CD14-positive monocyte (primary cell): ENCODE measurements around the gene CHAC2. TPM values are rescaled to one million over a fixed set of nuclear protein-coding genes. Genes with fewer than 3 reads are reported as not detected.

Experiments
- DNase-seq, 3 donors: peaks; one replicate each; pipeline ENCODE4 v3.0.0-alpha.2; 2011 to 2022
- H2AFZ ChIP-seq: 2 replicates; pipeline ENCODE4 v1.6.0; 2012; ENCODE audit warnings: mild to moderate bottlenecking, low read depth, low read length, inconsistent platforms; ENCODE audit not compliant: insufficient read depth, poor library complexity, severe bottlenecking
- H3K27ac ChIP-seq, 2 donors: 1 replicate in 1 of 2; 2 replicates in 1 of 2; pipeline ENCODE4 v1.5.1; 2012 to 2013; ENCODE audit warnings: low read length in 2 of 2, control low read depth in 1 of 2, inconsistent platforms in 1 of 2, low read depth in 1 of 2, mild to moderate bottlenecking in 1 of 2
- H3K27me3 ChIP-seq, 2 donors: one replicate each; pipeline versions ENCODE4 v1.6.0 to v1.6.1; 2011 to 2013; ENCODE audit warnings: low read length in 2 of 2; ENCODE audit not compliant: control insufficient read depth in 2 of 2, insufficient read depth in 2 of 2
- H3K36me3 ChIP-seq, 2 donors: replicated peaks in 1 of 2; 1 replicate in 1 of 2; 2 replicates in 1 of 2; pipeline versions ENCODE4 v1.5.1 to v1.6.1; 2012 to 2013; ENCODE audit warnings: low read length in 2 of 2, control low read depth in 1 of 2, inconsistent platforms in 1 of 2, mild to moderate bottlenecking in 1 of 2; ENCODE audit not compliant: insufficient read depth in 2 of 2, control insufficient read depth in 1 of 2
- H3K4me1 ChIP-seq, 2 donors: 1 replicate in 1 of 2; 2 replicates in 1 of 2; pipeline versions ENCODE4 v1.5.1 to v1.6.1; 2012 to 2013; ENCODE audit warnings: low read length in 2 of 2, control low read depth in 1 of 2, inconsistent platforms in 1 of 2, mild to moderate bottlenecking in 1 of 2, moderate library complexity in 1 of 2; ENCODE audit not compliant: insufficient read depth in 2 of 2, control insufficient read depth in 1 of 2
- H3K4me2 ChIP-seq: replicated peaks from 2 replicates; pipeline ENCODE3; 2012; ENCODE audit warnings: low read length, moderate library complexity, mild to moderate bottlenecking; ENCODE audit not compliant: poor library complexity, severe bottlenecking; ENCODE audit errors: extremely low read depth
- H3K4me3 ChIP-seq, 3 experiments: fragments of 200-600 bp in 1 of 3; sonication (generic) in 1 of 3; replicated peaks in 1 of 3; 1 replicate in 2 of 3; 2 replicates in 1 of 3; pipeline ENCODE4 v1.5.1; 2011 to 2013; ENCODE audit warnings: low read length in 3 of 3, mild to moderate bottlenecking in 3 of 3, control low read depth in 2 of 3, low read depth in 2 of 3, inconsistent platforms in 1 of 3, moderate library complexity in 1 of 3
- H3K79me2 ChIP-seq: 2 replicates; pipeline ENCODE4 v1.6.0; 2012; ENCODE audit warnings: mild to moderate bottlenecking, control low read depth, inconsistent platforms, low read length, moderate library complexity; ENCODE audit not compliant: insufficient read depth
- H3K9ac ChIP-seq: 2 replicates; pipeline ENCODE4 v1.6.0; 2017; ENCODE audit warnings: low read length, mild to moderate bottlenecking; ENCODE audit not compliant: insufficient read depth, poor library complexity, severe bottlenecking
- H3K9me3 ChIP-seq, 2 donors: replicated peaks in 1 of 2; 1 replicate in 1 of 2; 2 replicates in 1 of 2; pipeline versions ENCODE4 v1.5.1 to v1.6.1; 2012 to 2013; ENCODE audit warnings: low read length in 2 of 2, control low read depth in 1 of 2; ENCODE audit not compliant: control insufficient read depth in 1 of 2, insufficient read depth in 1 of 2
- H4K20me1 ChIP-seq: 2 replicates; pipeline ENCODE4 v1.6.0; 2012; ENCODE audit warnings: mild to moderate bottlenecking, low read length, control low read depth, moderate library complexity; ENCODE audit not compliant: insufficient read depth
- H3K27ac Mint-ChIP-seq, 7 donors: one replicate each; pipeline ENCODE4 v1.8.0; 2020; ENCODE audit warnings: mild to moderate bottlenecking in 7 of 7, mixed read lengths in 7 of 7, moderate library complexity in 6 of 7, inconsistent platforms in 2 of 7
- H3K27me3 Mint-ChIP-seq, 3 donors: one replicate each; pipeline ENCODE4 v1.8.0; 2021 to 2022; ENCODE audit warnings: low read depth in 3 of 3, mild to moderate bottlenecking in 3 of 3, mixed read lengths in 3 of 3, moderate library complexity in 3 of 3, inconsistent platforms in 1 of 3
- H3K36me3 Mint-ChIP-seq, 2 donors: one replicate each; pipeline ENCODE4 v1.8.0; 2020; ENCODE audit warnings: mixed read lengths in 2 of 2, inconsistent platforms in 1 of 2, mild to moderate bottlenecking in 1 of 2
- H3K4me1 Mint-ChIP-seq: one replicate; pipeline ENCODE4 v1.8.0; 2020; ENCODE audit warnings: mild to moderate bottlenecking, mixed read lengths
- H3K4me3 Mint-ChIP-seq, 2 donors: one replicate each; pipeline ENCODE4 v1.8.0; 2020; ENCODE audit warnings: mild to moderate bottlenecking in 2 of 2, mixed read lengths in 2 of 2, moderate library complexity in 1 of 2
- H3K9me3 Mint-ChIP-seq, 7 donors: one replicate each; pipeline ENCODE4 v1.8.0; 2020 to 2022; ENCODE audit warnings: mixed read lengths in 7 of 7, mild to moderate bottlenecking in 6 of 7, moderate library complexity in 6 of 7, inconsistent platforms in 2 of 7
- WGBS: methylation state at CpG from one replicate; pipeline ENCODE4 v1.1.5; 2013; ENCODE audit warnings: missing lambda C conversion rate; ENCODE audit not compliant: insufficient coverage; 5-methylcytosine and 5-hydroxymethylcytosine counted together
- intact Hi-C, 2 donors: fragments of 100-400 bp; cut with micrococcal nuclease; formaldehyde crosslinking; loops; one replicate each; pipeline versions ENCODE4 v1.15.0 to v1.15.1; 2023
- polyA plus RNA-seq, 3 donors: library from polyadenylated mRNA; depleted of rRNA in 1 of 3; unstranded in 2 of 3; stranded (reverse) in 1 of 3; fragments of 300-500 nt in 2 of 3; fragments of >200 nt in 1 of 3; fragmentation: Illumina TruSeq in 2 of 3; gene quantifications; 1 replicate in 2 of 3; 2 replicates in 1 of 3; pipeline ENCODE4 v1.2.3, GENCODE V29; 2012 to 2021
- TF ChIP-seq, protein P1 (sequence below): fragments of 200-600 bp; IDR thresholded peaks from one replicate; pipeline ENCODE4 v1.8.0; 2022; ENCODE audit warnings: antibody characterized with exemption, mild to moderate bottlenecking

Gene CHAC2
- polyA plus RNA-seq, 3 donors: 0.07 to 0.40 (median 0.20) TPM

- H3K4me2 ChIP-seq: no peak overlapping the region
- H3K27ac Mint-ChIP-seq: no peak overlapping the region
- TF ChIP-seq, protein P1, sequence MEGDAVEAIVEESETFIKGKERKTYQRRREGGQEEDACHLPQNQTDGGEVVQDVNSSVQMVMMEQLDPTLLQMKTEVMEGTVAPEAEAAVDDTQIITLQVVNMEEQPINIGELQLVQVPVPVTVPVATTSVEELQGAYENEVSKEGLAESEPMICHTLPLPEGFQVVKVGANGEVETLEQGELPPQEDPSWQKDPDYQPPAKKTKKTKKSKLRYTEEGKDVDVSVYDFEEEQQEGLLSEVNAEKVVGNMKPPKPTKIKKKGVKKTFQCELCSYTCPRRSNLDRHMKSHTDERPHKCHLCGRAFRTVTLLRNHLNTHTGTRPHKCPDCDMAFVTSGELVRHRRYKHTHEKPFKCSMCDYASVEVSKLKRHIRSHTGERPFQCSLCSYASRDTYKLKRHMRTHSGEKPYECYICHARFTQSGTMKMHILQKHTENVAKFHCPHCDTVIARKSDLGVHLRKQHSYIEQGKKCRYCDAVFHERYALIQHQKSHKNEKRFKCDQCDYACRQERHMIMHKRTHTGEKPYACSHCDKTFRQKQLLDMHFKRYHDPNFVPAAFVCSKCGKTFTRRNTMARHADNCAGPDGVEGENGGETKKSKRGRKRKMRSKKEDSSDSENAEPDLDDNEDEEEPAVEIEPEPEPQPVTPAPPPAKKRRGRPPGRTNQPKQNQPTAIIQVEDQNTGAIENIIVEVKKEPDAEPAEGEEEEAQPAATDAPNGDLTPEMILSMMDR: no peak
- H3K9me3 Mint-ChIP-seq: peaks cover 0 to 2% (median 0%) of the 10 kb centered on the region in 7 donors
- WGBS: no CpG with 5 or more reads among the region's 4 CpGs
- H3K79me2 ChIP-seq: no peaks in the 10 kb centered on the region
- H3K27me3 ChIP-seq: no peaks in the 10 kb centered on the region
- H3K4me1 ChIP-seq: no peaks in the 10 kb centered on the region
- H3K36me3 Mint-ChIP-seq: peaks cover 39 to 55% of the 10 kb centered on the region in 2 donors
- H3K27ac ChIP-seq: no peak overlapping the region
- intact Hi-C loops: no loop called here
- H3K4me1 Mint-ChIP-seq: no peaks in the 10 kb centered on the region
- no peak overlapping the region for H3K4me3 ChIP-seq
- no peaks in the 10 kb centered on the region for H4K20me1 ChIP-seq
- no peak overlapping the region for H3K4me3 Mint-ChIP-seq
- no peak overlapping the region for H3K9ac ChIP-seq
- H2AFZ ChIP-seq: no peak overlapping the region
- peaks cover 19 to 46% of the 10 kb centered on the region in 2 donors for H3K36me3 ChIP-seq
- H3K27me3 Mint-ChIP-seq: peaks cover 0 to 2% (median 0%) of the 10 kb centered on the region in 3 donors
- DNase-seq: no peak
- H3K9me3 ChIP-seq: no peaks in the 10 kb centered on the region
These were observed 17.4 kb upstream of the CHAC2 start for GRCh38 chr2:53750041-53750768.

GRCh38 chr2:53751728-53752127 lies 15.9 kb upstream of the CHAC2 start:
- H3K27ac ChIP-seq: no peak overlapping the region
- no peaks in the 10 kb centered on the region for H3K4me1 ChIP-seq
- no peaks in the 10 kb centered on the region for H3K9me3 ChIP-seq
- H3K79me2 ChIP-seq: no peaks in the 10 kb centered on the region
- TF ChIP-seq, protein P1: no peak
- H3K27me3 ChIP-seq: no peaks in the 10 kb centered on the region
- Mint-ChIP-seq H3K36me3 (peaks cover 38 to 49% of the 10 kb centered on the region in 2 donors), H3K4me3 (no peak overlapping the region), H3K27me3 (no peaks in the 10 kb centered on the region), H3K27ac (no peak overlapping the region), H3K9me3 (peaks cover 0 to 2% (median 0%) of the 10 kb centered on the region in 7 donors), H3K4me1 (no peaks in the 10 kb centered on the region)
- no peak for DNase-seq
- no peaks in the 10 kb centered on the region for H4K20me1 ChIP-seq
- H3K36me3 ChIP-seq: peaks cover 22 to 46% of the 10 kb centered on the region in 2 donors
- no peak overlapping the region for H2AFZ ChIP-seq
- intact Hi-C loops: no loop called here
- H3K4me3 ChIP-seq: no peak overlapping the region
- no peak overlapping the region for H3K9ac ChIP-seq
- WGBS: no CpG with 5 or more reads among the region's 1 CpG
- no peak overlapping the region for H3K4me2 ChIP-seq
